H1 (cell line): ENCODE data around the gene STX18. TPM values are rescaled to one million over a fixed set of nuclear protein-coding genes. Genes with fewer than 3 reads are reported as not detected.

Experiments used
- CTCF ChIA-PET: fragments of 300-600 bp; sonication (Branson Sonifier 250); formaldehyde crosslinking; loops from one replicate; lab custom pipeline; 2021; ENCODE audit not compliant: partially characterized antibody; lab: Charles Lee
- POLR2A ChIA-PET: fragments of 300-600 bp; sonication (Branson Sonifier 250); formaldehyde crosslinking; loops from one replicate; lab custom pipeline; 2021; ENCODE audit warnings: inconsistent platforms; ENCODE audit not compliant: partially characterized antibody; lab: Charles Lee
- DNase-seq, 2 experiments: peaks; one replicate each; pipeline versions ENCODE4 v3.0.0 to v3.0.0-alpha.2; 2010 to 2022; ENCODE audit warnings: low spot score in 2 of 2, low read depth in 1 of 2, mixed read lengths in 1 of 2
- FAIRE-seq: peaks from 2 replicates; lab custom pipeline; 2011; peaks lifted over from hg19 to GRCh38; lab: Jason Lieb, UNC
- H2AFZ ChIP-seq: 2 replicates; pipeline ENCODE4 v1.8.1; 2012; ENCODE audit warnings: low read length, inconsistent platforms
- H2AK5ac ChIP-seq: 2 replicates; pipeline ENCODE4 v1.6.1; 2013; ENCODE audit warnings: low read depth, low read length
- H2BK120ac ChIP-seq: replicated peaks from 2 replicates; pipeline ENCODE3; 2013; ENCODE audit warnings: low read depth, low read length, inconsistent platforms
- H2BK12ac ChIP-seq: 2 replicates; pipeline ENCODE4 v1.6.1; 2013; ENCODE audit warnings: low read depth, low read length
- H2BK15ac ChIP-seq: 2 replicates; pipeline ENCODE4 v1.6.1; 2013; ENCODE audit warnings: low read length
- H2BK20ac ChIP-seq: 2 replicates; pipeline ENCODE4 v1.6.1; 2013; ENCODE audit warnings: low read length
- H2BK5ac ChIP-seq: 2 replicates; pipeline ENCODE4 v1.6.1; 2013; ENCODE audit warnings: low read depth, low read length
- H3K14ac ChIP-seq: 2 replicates; pipeline ENCODE4 v1.6.1; 2013; ENCODE audit warnings: inconsistent platforms; ENCODE audit not compliant: insufficient read length
- H3K18ac ChIP-seq: 2 replicates; pipeline ENCODE4 v1.6.1; 2013; ENCODE audit warnings: low read length; ENCODE audit errors: extremely low read depth
- H3K23ac ChIP-seq: 2 replicates; pipeline ENCODE4 v1.6.1; 2013; ENCODE audit warnings: inconsistent platforms; ENCODE audit not compliant: insufficient read length
- H3K23me2 ChIP-seq: 2 replicates; pipeline ENCODE4 v1.6.1; 2013; ENCODE audit warnings: low read depth, low read length
- H3K27ac ChIP-seq: 2 replicates; pipeline ENCODE4 v1.6.1; 2011; ENCODE audit warnings: low read depth, low read length, inconsistent platforms
- H3K27me3 ChIP-seq, 4 experiments: replicated peaks in 1 of 4; 1 replicate in 1 of 4; 2 replicates in 3 of 4; pipeline versions ENCODE4 v1.6.1 to v1.8.1; 2011 to 2013; ENCODE audit warnings: low read length in 3 of 4, mild to moderate bottlenecking in 3 of 4, inconsistent platforms in 2 of 4, mixed read lengths in 2 of 4, moderate library complexity in 1 of 4; ENCODE audit not compliant: control insufficient read depth in 3 of 4, insufficient read depth in 3 of 4; ENCODE audit errors: extremely low read depth in 1 of 4
- H3K36me3 ChIP-seq, 4 experiments: 2 replicates each; pipeline versions ENCODE4 v1.6.1 to v1.8.1; 2011 to 2013; ENCODE audit warnings: mild to moderate bottlenecking in 4 of 4, low read length in 3 of 4, moderate library complexity in 2 of 4, control low read depth in 1 of 4, inconsistent platforms in 1 of 4; ENCODE audit not compliant: insufficient read depth in 4 of 4, control insufficient read depth in 2 of 4
- H3K4ac ChIP-seq: replicated peaks from 2 replicates; pipeline ENCODE3; 2013; ENCODE audit warnings: low read length, low read depth, mixed read lengths, inconsistent platforms; ENCODE audit not compliant: insufficient read length
- H3K4me1 ChIP-seq, 4 experiments: replicated peaks in 1 of 4; 1 replicate in 1 of 4; 2 replicates in 3 of 4; pipeline versions ENCODE4 v1.6.1 to v1.8.1; 2011 to 2013; ENCODE audit warnings: low read length in 3 of 4, inconsistent platforms in 2 of 4, mixed read lengths in 1 of 4; ENCODE audit not compliant: insufficient read depth in 4 of 4, control insufficient read depth in 3 of 4
- H3K4me2 ChIP-seq, 2 experiments: 2 replicates each; pipeline versions ENCODE4 v1.6.1 to v1.8.1; 2011 to 2013; ENCODE audit warnings: low read depth in 2 of 2, low read length in 2 of 2, control low read depth in 1 of 2, inconsistent platforms in 1 of 2, mild to moderate bottlenecking in 1 of 2; ENCODE audit not compliant: insufficient read depth in 1 of 2
- H3K4me3 ChIP-seq, 4 experiments: fragments of 200-600, 300-600 bp in 1 of 4; sonication (generic), shearing (Covaris generic), sonication (Bioruptor Twin) in 1 of 4; 2 replicates each; pipeline versions ENCODE4 v1.5.1 to v1.8.1; 2011 to 2016; ENCODE audit warnings: low read length in 4 of 4, low read depth in 3 of 4, control low read depth in 2 of 4, inconsistent platforms in 2 of 4, mild to moderate bottlenecking in 2 of 4, mixed read lengths in 1 of 4, moderate library complexity in 1 of 4; ENCODE audit not compliant: insufficient read depth in 2 of 4; ENCODE audit errors: extremely low read depth in 1 of 4
- H3K56ac ChIP-seq: replicated peaks from 2 replicates; pipeline ENCODE3; 2013; ENCODE audit warnings: low read depth, mild to moderate bottlenecking, mixed read lengths, low read length, inconsistent platforms; ENCODE audit not compliant: insufficient read length
- H3K79me1 ChIP-seq: 2 replicates; pipeline ENCODE4 v1.6.1; 2013; ENCODE audit warnings: low read depth, low read length, control low read depth
- H3K79me2 ChIP-seq, 2 experiments: 2 replicates each; pipeline versions ENCODE4 v1.6.1 to v1.8.1; 2012 to 2013; ENCODE audit warnings: low read length in 2 of 2, mild to moderate bottlenecking in 2 of 2, inconsistent platforms in 1 of 2; ENCODE audit not compliant: insufficient read depth in 2 of 2, control insufficient read depth in 1 of 2
- H3K9ac ChIP-seq, 4 experiments: replicated peaks in 1 of 4; 1 replicate in 1 of 4; 2 replicates in 3 of 4; pipeline versions ENCODE4 v1.6.1 to v1.8.1; 2011 to 2013; ENCODE audit warnings: low read depth in 3 of 4, low read length in 3 of 4, control low read depth in 2 of 4, mild to moderate bottlenecking in 2 of 4, moderate library complexity in 2 of 4, inconsistent platforms in 1 of 4; ENCODE audit errors: extremely low read depth in 1 of 4
- H3K9me3 ChIP-seq, 2 experiments: 2 replicates each; pipeline versions ENCODE4 v1.6.1 to v1.8.1; 2012 to 2013; ENCODE audit warnings: mild to moderate bottlenecking in 2 of 2, moderate library complexity in 2 of 2, control low read depth in 1 of 2, inconsistent platforms in 1 of 2, low read depth in 1 of 2, low read length in 1 of 2, mixed read lengths in 1 of 2; ENCODE audit not compliant: insufficient read depth in 2 of 2
- H4K20me1 ChIP-seq, 2 experiments: replicated peaks in 1 of 2; 2 replicates each; pipeline versions ENCODE3 to v1.8.1; 2011 to 2013; ENCODE audit warnings: inconsistent platforms in 2 of 2, low read length in 2 of 2, mild to moderate bottlenecking in 1 of 2; ENCODE audit not compliant: insufficient read depth in 2 of 2, control insufficient read depth in 1 of 2
- H4K5ac ChIP-seq: 2 replicates; pipeline ENCODE4 v1.6.1; 2013; ENCODE audit warnings: low read length, low read depth, mixed read lengths, inconsistent platforms; ENCODE audit not compliant: insufficient read length
- H4K8ac ChIP-seq: 2 replicates; pipeline ENCODE4 v1.8.0; 2013; ENCODE audit warnings: mild to moderate bottlenecking, moderate library complexity, low read length, inconsistent platforms; ENCODE audit not compliant: insufficient read depth; ENCODE audit errors: extremely low read depth
- H4K91ac ChIP-seq: replicated peaks from 2 replicates; pipeline ENCODE3; 2013; ENCODE audit warnings: low read length, mixed read lengths, inconsistent platforms; ENCODE audit not compliant: insufficient read length
- CBX5 ChIP-seq: fragments of 300-800, 300-1000 bp; sonication (generic); IDR thresholded peaks from 2 replicates; pipeline ENCODE4 v1.7.1; 2016; ENCODE audit warnings: antibody characterized with exemption, low read length, low read depth
- CEBPB ChIP-seq: IDR thresholded peaks from 2 replicates; pipeline ENCODE4 v1.6.1; 2012; ENCODE audit warnings: low read depth, low read length
- CHD2 ChIP-seq: IDR thresholded peaks from 2 replicates; pipeline ENCODE4 v1.6.1; 2012; ENCODE audit warnings: low read length, improper control_type of control experiment
- GABPA ChIP-seq: IDR thresholded peaks from 2 replicates; pipeline ENCODE4 v1.6.1; 2011; ENCODE audit warnings: mild to moderate bottlenecking, low read length, moderate library complexity, borderline replicate concordance; ENCODE audit not compliant: insufficient read depth
- HDAC2 ChIP-seq, 2 experiments: fragments of 300-600 bp in 1 of 2; sonication (generic) in 1 of 2; IDR thresholded peaks; 2 replicates each; pipeline ENCODE4 v1.6.1; 2011 to 2012; ENCODE audit warnings: low read depth in 2 of 2, low read length in 2 of 2, mild to moderate bottlenecking in 2 of 2, moderate library complexity in 2 of 2, borderline replicate concordance in 1 of 2, inconsistent platforms in 1 of 2
- JUND ChIP-seq: IDR thresholded peaks from 2 replicates; pipeline ENCODE4 v1.6.1; 2011; ENCODE audit warnings: mild to moderate bottlenecking, improper control_type of control experiment, low read length
- KDM1A ChIP-seq: fragments of 200-600, 300-600 bp; sonication (generic); IDR thresholded peaks from 2 replicates; pipeline ENCODE4 v1.7.1; 2016; ENCODE audit warnings: mild to moderate bottlenecking, low read length, borderline replicate concordance
- KDM4A ChIP-seq: IDR thresholded peaks from one replicate; pipeline ENCODE4 v1.7.1; 2012; ENCODE audit warnings: low read depth, mild to moderate bottlenecking, moderate library complexity, low read length, inconsistent platforms; ENCODE audit not compliant: severe bottlenecking
- NRF1 ChIP-seq: IDR thresholded peaks from 2 replicates; pipeline ENCODE4 v1.6.1; 2011; ENCODE audit warnings: mild to moderate bottlenecking, low read depth, low read length, improper control_type of control experiment
- PHF8 ChIP-seq: fragments of 200-600 bp; sonication (generic); conservative IDR thresholded peaks from 2 replicates; pipeline ENCODE4 v1.7.1; 2012; ENCODE audit warnings: low read depth, mild to moderate bottlenecking, inconsistent platforms, low read length, moderate library complexity
- WGBS, 2 experiments: shearing (Covaris generic) in 1 of 2; methylation state at CpG; one replicate each; pipeline versions ENCODE4 v1.1.6 to v1.1.7; 2013 to 2015; ENCODE audit warnings: low lambda C conversion rate in 2 of 2, mixed read lengths in 2 of 2, inconsistent platforms in 1 of 2, low coverage in 1 of 2, missing lambda C conversion rate in 1 of 2; ENCODE audit not compliant: insufficient replicate concordance in 2 of 2, insufficient coverage in 1 of 2, insufficient read length in 1 of 2; ENCODE audit errors: extremely low coverage in 1 of 2, missing lambda C conversion rate in 1 of 2; 5-methylcytosine and 5-hydroxymethylcytosine counted together
- polyA plus RNA-seq, 7 experiments: library from polyadenylated mRNA; depleted of rRNA in 3 of 7; stranded (reverse) in 5 of 7; unstranded in 2 of 7; fragments of >200 nt in 5 of 7; fragments of 200-250 nt in 2 of 7; gene quantifications; 1 replicate in 5 of 7; 2 replicates in 1 of 7; 4 replicates in 1 of 7; pipeline versions ENCODE4 v1.2.1 to v1.2.3, GENCODE V29; 2011 to 2013; ENCODE audit warnings: missing spikeins in 2 of 7, mixed read lengths in 2 of 7
- total RNA-seq: library from RNA; stranded (reverse); fragmentation: NEBNext Ultra II Directional; extraction: Animal tissue kit (Norgen Biotek cat#: 25700); gene quantifications from 2 replicates; pipeline ENCODE4 v1.2.1, GENCODE V29; 2021
- TF ChIP-seq, protein P1 (sequence below): IDR thresholded peaks from 2 replicates; pipeline ENCODE4 v1.6.1; 2012; ENCODE audit warnings: inconsistent platforms

STX18 gene
- total and polyA plus RNA-seq, 2 of the 8 experiments (the other 6 are each of a cell fraction or from before 2014, with no cell fraction given): 14.6 to 18.3 TPM

DNA sequence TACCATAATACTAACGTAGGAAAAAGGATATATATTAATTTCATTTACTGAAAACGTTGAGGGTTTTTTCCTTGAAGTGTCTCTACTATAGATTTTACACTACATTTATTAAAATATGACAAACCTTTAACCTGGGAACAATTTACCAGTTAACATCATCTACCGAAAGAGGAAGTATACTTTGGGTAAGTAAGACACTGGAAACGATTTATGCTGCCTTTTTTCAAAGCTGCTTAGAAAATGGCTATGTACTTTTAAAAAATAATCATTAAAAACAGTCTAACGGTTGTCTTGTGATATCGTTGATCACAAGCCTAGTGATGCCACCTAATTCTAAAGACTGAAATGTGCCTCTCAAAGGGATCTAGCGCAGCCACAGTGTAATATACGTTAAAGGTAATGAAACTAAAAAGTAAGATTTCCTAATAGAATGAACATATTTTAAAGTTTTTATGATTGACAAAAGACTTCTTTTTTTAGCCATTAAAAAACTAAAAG, 50.4 kb downstream of the STX18 start:
- H3K18ac ChIP-seq: no peak overlapping the region
- 91% methylated on average over 8 of the region's 8 CpGs; no CpG with 5 or more reads in 1 of the 2 experiments for WGBS, 2 experiments
- FAIRE-seq: peak; percentile 19
- H2BK20ac ChIP-seq: no peak overlapping the region
- H2AK5ac ChIP-seq: no peak overlapping the region
- H2BK12ac ChIP-seq: no peak overlapping the region
- no peak overlapping the region for H4K91ac ChIP-seq
- H4K5ac ChIP-seq: no peak overlapping the region
- no peaks in the 10 kb centered on the region for H3K79me1 ChIP-seq
- POLR2A ChIA-PET: interaction anchor here (1.7 kb wide), 1 partner anchor 10 kb away, joined by 3 read pairs; no protein-coding TSS in a partner anchor
- H4K8ac ChIP-seq: no peak overlapping the region
- no peaks in the 10 kb centered on the region for H3K36me3 ChIP-seq
- peaks cover 0 to 2% of the 10 kb centered on the region in 2 experiments for H4K20me1 ChIP-seq
- no peak overlapping the region for H3K56ac ChIP-seq
- no peak for DNase-seq
- no peak overlapping the region for H3K23ac ChIP-seq
- no peak overlapping the region for H2BK120ac ChIP-seq
- H2BK15ac ChIP-seq: no peak overlapping the region
- H3K27ac ChIP-seq: no peak overlapping the region
- no peaks in the 10 kb centered on the region for H3K9me3 ChIP-seq
- H3K79me2 ChIP-seq: no peaks in the 10 kb centered on the region
- H2AFZ ChIP-seq: no peak overlapping the region
- peaks cover 0 to 1% (median 0%) of the 10 kb centered on the region in 4 experiments; a peak in 1 of 7 replicates for H3K27me3 ChIP-seq
- CTCF ChIA-PET: interaction anchor here (0.6 kb wide), 1 partner anchor 883 kb away, joined by 3 read pairs; no protein-coding TSS in a partner anchor
- no peak overlapping the region for H3K9ac ChIP-seq
- no peak overlapping the region for H3K4me3 ChIP-seq
- no peaks in the 10 kb centered on the region for H3K23me2 ChIP-seq
- no peak overlapping the region for H3K4ac ChIP-seq
- no peak for TF ChIP-seq PHF8
- no peak for TF ChIP-seq CHD2
- no peak for TF ChIP-seq CBX5
- TF ChIP-seq NRF1: no peak
- TF ChIP-seq KDM1A: no peak
- TF ChIP-seq, protein P1, sequence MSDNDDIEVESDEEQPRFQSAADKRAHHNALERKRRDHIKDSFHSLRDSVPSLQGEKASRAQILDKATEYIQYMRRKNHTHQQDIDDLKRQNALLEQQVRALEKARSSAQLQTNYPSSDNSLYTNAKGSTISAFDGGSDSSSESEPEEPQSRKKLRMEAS: no peak
- no peak for TF ChIP-seq KDM4A
- TF ChIP-seq HDAC2 (IDR thresholded peaks at IDR 0.05; ENCODE audit: borderline replicate concordance in 1 of 2, low read depth in 2 of 2, low read length in 2 of 2): no peak
- no peak for TF ChIP-seq CEBPB
- no peak for TF ChIP-seq GABPA
- TF ChIP-seq JUND: no peak
- TF ChIP-seq, all 59 proteins: peak for 0
- peaks cover 0 to 3% (median 0%) of the 10 kb centered on the region in 4 experiments; a peak in 1 of 7 replicates for H3K4me1 ChIP-seq
- no peak overlapping the region for H2BK5ac ChIP-seq
- H3K14ac ChIP-seq: no peak overlapping the region
- H3K4me2 ChIP-seq: no peak overlapping the region
